ENCODE results near the gene EIF3K.
"Not testable (repeated sequence)": the region's sequence is repeated elsewhere in the genome, so short reads cannot be mapped to it uniquely, and the experiment has no call there.

EIF3K gene

GRCh38 chr19:38599722-38600121 lies 19.3 kb upstream of the EIF3K start:
- H3K36me3 Mint-ChIP-seq (ENCODE audit: low read depth) = peaks cover 59% of the 10 kb centered on the region
- no peaks in the 10 kb centered on the region for H3K4me1 Mint-ChIP-seq (ENCODE audit: low read depth)
- H3K27ac Mint-ChIP-seq = no peak overlapping the region
- H3K27me3 Mint-ChIP-seq = no peaks in the 10 kb centered on the region
- intact Hi-C loops (cut with micrococcal nuclease) = no loop called here
- no peak overlapping the region for H3K4me3 Mint-ChIP-seq
- H3K9me3 Mint-ChIP-seq = no peaks in the 10 kb centered on the region

GRCh38 chr19:38602856-38603255 lies 16.1 kb upstream of the EIF3K start:
- peaks cover 59% of the 10 kb centered on the region for H3K36me3 Mint-ChIP-seq (ENCODE audit: low read depth)
- intact Hi-C loops (cut with micrococcal nuclease); H3K27me3 Mint-ChIP-seq: not testable (repeated sequence)

DNA sequence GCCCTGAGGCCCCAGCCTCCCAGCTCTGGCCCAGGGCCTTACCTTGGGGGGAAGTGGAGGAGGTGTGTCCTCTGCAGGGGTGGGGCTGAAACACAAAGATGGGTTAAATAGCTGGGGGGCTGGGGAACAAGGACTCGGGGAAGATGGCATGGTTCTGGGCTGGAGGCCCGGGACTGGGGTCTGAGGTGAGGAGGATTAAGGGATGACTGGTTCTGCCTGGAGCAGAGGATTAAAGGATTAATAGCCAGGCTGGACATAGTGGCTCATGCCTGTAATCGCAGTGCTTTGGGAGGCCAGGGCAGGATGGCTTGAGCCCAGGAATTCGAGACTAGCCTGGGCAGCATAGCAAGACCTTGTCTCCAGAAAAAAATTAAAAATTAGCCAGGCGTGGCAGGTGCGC lies 12.9 kb upstream of the EIF3K start:
- Mint-ChIP-seq H3K36me3 (ENCODE audit: low read depth) (peaks cover 75% of the 10 kb centered on the region), H3K4me1 (ENCODE audit: low read depth) (no peaks in the 10 kb centered on the region), H3K9me3 (no peaks in the 10 kb centered on the region), H3K4me3 (no peak overlapping the region), H3K27ac (no peak overlapping the region), H3K27me3 (no peaks in the 10 kb centered on the region)
- intact Hi-C loops (cut with micrococcal nuclease) = no loop called here

More at GRCh38 chr19:38602856-38603255, 16.1 kb upstream of the EIF3K start:
- H3K9me3 Mint-ChIP-seq; H3K4me1 Mint-ChIP-seq (ENCODE audit: low read depth); H3K27ac Mint-ChIP-seq; H3K4me3 Mint-ChIP-seq: not testable (repeated sequence)

DNA sequence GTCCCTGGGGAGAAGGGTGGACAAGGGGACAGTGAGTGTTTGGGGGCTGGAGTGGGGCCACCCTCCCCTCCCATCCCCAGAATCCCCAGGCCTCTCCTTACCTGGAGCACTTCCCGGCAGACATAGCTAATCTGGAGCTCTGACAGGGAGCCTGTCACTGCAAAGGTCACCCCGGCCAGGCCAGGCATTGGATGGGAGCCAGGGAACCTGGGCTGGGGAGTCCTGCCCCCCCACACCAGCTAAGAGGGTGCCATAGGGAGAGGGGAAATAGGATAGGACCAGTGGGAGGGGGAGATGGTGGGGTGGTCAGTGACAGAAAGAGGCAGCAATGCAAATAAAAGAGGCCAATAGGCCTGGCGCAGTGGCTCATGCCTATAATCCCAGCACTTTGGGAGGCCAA lies 4.7 kb upstream of the EIF3K start:
- Mint-ChIP-seq H3K4me3 (no peak overlapping the region), H3K4me1 (ENCODE audit: low read depth) (peaks cover 40% of the 10 kb centered on the region), H3K27me3 (no peaks in the 10 kb centered on the region), H3K27ac (no peak overlapping the region), H3K36me3 (ENCODE audit: low read depth) (peaks cover 66% of the 10 kb centered on the region), H3K9me3 (no peaks in the 10 kb centered on the region)
- intact Hi-C loops (cut with micrococcal nuclease) = loop anchor here (10.0 kb wide), 1 partner anchor 49 kb away; no protein-coding TSS in a partner anchor

DNA sequence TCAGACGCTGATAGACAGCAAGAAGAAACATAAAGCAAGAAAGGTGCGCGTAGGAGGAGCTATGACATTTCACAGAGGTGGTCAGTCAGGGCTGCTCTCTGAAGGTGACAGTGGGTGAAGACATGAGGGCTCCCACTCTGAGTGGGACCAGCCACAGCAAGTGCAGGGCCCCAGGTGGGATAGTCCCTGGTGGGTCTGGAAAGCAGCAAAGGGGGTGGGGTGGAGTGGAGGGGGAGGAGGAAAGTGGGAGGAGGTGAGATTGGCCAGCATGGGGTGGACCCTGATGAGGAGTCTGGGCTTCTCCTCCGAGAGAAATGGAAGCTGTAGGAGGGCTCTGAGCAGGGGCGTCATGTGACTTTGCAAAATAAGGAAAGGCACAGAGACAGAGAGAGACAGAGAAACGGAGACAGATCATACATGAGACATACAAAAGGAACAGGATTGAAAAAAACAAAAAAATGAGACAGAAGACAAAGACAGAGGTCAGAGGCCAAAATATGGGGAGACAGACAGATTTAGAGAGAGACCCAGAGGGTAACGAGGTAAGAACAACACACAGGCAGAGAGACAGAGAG lies 3.9 kb upstream of the EIF3K start:
- H3K4me1 Mint-ChIP-seq (ENCODE audit: low read depth) = peaks cover 47% of the 10 kb centered on the region
- H3K9me3 Mint-ChIP-seq = no peaks in the 10 kb centered on the region
- peak overlapping the region; percentile 24 for H3K4me3 Mint-ChIP-seq
- H3K27me3 Mint-ChIP-seq = no peaks in the 10 kb centered on the region
- H3K36me3 Mint-ChIP-seq (ENCODE audit: low read depth) = peaks cover 66% of the 10 kb centered on the region
- intact Hi-C loops (cut with micrococcal nuclease) = loop anchor here (10.0 kb wide), 1 partner anchor 50 kb away; no protein-coding TSS in a partner anchor
- peak overlapping the region; percentile 62 for H3K27ac Mint-ChIP-seq

- peaks cover 52% of the 10 kb centered on the region for H3K4me1 Mint-ChIP-seq (ENCODE audit: low read depth)
- peak overlapping the region; percentile 99 for H3K27ac Mint-ChIP-seq
- intact Hi-C loops (cut with micrococcal nuclease) = loop anchor here (10.0 kb wide), 1 partner anchor 51 kb away; no protein-coding TSS in a partner anchor
- no peaks in the 10 kb centered on the region for H3K27me3 Mint-ChIP-seq
- H3K9me3 Mint-ChIP-seq = no peaks in the 10 kb centered on the region
- peak overlapping the region; percentile 100 for H3K4me3 Mint-ChIP-seq
- peaks cover 67% of the 10 kb centered on the region for H3K36me3 Mint-ChIP-seq (ENCODE audit: low read depth)
Observed at GRCh38 chr19:38616265-38616664, 2.7 kb upstream of the EIF3K start.

- peak overlapping the region; percentile 100 for H3K4me3 Mint-ChIP-seq
- peaks cover 72% of the 10 kb centered on the region for H3K36me3 Mint-ChIP-seq (ENCODE audit: low read depth)
- H3K4me1 Mint-ChIP-seq (ENCODE audit: low read depth) = peaks cover 52% of the 10 kb centered on the region
- H3K9me3 Mint-ChIP-seq = no peaks in the 10 kb centered on the region
- H3K27ac Mint-ChIP-seq = peak overlapping the region; percentile 99
- intact Hi-C loops (cut with micrococcal nuclease) = loop anchor here (10.0 kb wide), 1 partner anchor 53 kb away; no protein-coding TSS in a partner anchor
- no peaks in the 10 kb centered on the region for H3K27me3 Mint-ChIP-seq
Observed at GRCh38 chr19:38617283-38617763, 1.7 kb upstream of the EIF3K start.

- H3K9me3 Mint-ChIP-seq = no peaks in the 10 kb centered on the region
- intact Hi-C loops (cut with micrococcal nuclease) = loop anchor here (10.0 kb wide), 1 partner anchor 53 kb away; no protein-coding TSS in a partner anchor
- H3K4me3 Mint-ChIP-seq = peak within 1 kb of the TSS; percentile 100
- peaks cover 52% of the 10 kb centered on the region for H3K4me1 Mint-ChIP-seq (ENCODE audit: low read depth)
- no peaks in the 10 kb centered on the region for H3K27me3 Mint-ChIP-seq
- H3K27ac Mint-ChIP-seq = peak within 1 kb of the TSS; percentile 99
- peaks cover 72% of the 10 kb centered on the region for H3K36me3 Mint-ChIP-seq (ENCODE audit: low read depth)
Observed at GRCh38 chr19:38617764-38618589, 1.0 kb upstream of the EIF3K start, which contains the start of gene MAP4K1. Gene MAP4K1 (minus strand): TSS chr19:38617953. CDS start chr19:38617895, 58 bp downstream.

- Mint-ChIP-seq H3K36me3 (ENCODE audit: low read depth) (peaks cover 72% of the 10 kb centered on the region), H3K4me1 (ENCODE audit: low read depth) (peaks cover 46% of the 10 kb centered on the region), H3K9me3 (no peaks in the 10 kb centered on the region), H3K27ac (peak overlapping the region; percentile 99), H3K4me3 (peak overlapping the region; percentile 100), H3K27me3 (no peaks in the 10 kb centered on the region)
- intact Hi-C loops (cut with micrococcal nuclease) = loop anchor here (10.0 kb wide), 1 partner anchor 55 kb away; no protein-coding TSS in a partner anchor
Observed at GRCh38 chr19:38619361-38620174, 580 bp downstream of the EIF3K start.

- Mint-ChIP-seq H3K36me3 (ENCODE audit: low read depth) (peaks cover 100% of the 10 kb centered on the region), H3K4me3 (no peak overlapping the region), H3K27me3 (no peaks in the 10 kb centered on the region), H3K4me1 (ENCODE audit: low read depth) (peaks cover 7% of the 10 kb centered on the region), H3K27ac (no peak overlapping the region), H3K9me3 (no peaks in the 10 kb centered on the region)
- intact Hi-C loops (cut with micrococcal nuclease) = no loop called here
Observed at GRCh38 chr19:38624822-38625221, 5.8 kb downstream of the EIF3K start.

- H3K27me3 Mint-ChIP-seq = no peaks in the 10 kb centered on the region
- no peak overlapping the region for H3K4me3 Mint-ChIP-seq
- no peaks in the 10 kb centered on the region for H3K9me3 Mint-ChIP-seq
- peaks cover 100% of the 10 kb centered on the region for H3K36me3 Mint-ChIP-seq (ENCODE audit: low read depth)
- H3K27ac Mint-ChIP-seq = peak overlapping the region; percentile 23
- H3K4me1 Mint-ChIP-seq (ENCODE audit: low read depth) = peaks cover 5% of the 10 kb centered on the region
- intact Hi-C loops (cut with micrococcal nuclease) = no loop called here
Observed at GRCh38 chr19:38626401-38626800, 7.4 kb downstream of the EIF3K start.

DNA sequence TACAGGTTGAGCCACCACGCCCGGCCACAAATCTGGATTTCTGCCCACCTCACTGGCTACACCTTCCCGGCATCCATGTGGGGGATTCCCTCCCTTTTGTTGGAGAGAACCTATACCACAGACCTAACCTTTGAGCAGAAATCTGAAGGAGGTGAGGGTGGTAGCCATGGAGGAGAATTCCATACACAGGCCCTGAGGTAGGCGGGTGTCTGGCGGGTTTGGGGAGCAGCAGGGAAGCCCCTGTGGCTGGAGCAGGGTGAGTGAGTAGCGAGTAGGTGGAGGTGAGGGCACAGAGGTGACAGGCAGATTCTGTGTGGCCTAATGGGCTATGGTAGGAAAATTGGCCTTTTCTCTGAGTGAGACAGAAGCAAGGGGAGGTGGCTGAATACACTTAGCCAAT lies 10.6 kb downstream of the EIF3K start:
- intact Hi-C loops (cut with micrococcal nuclease) = no loop called here
- H3K36me3 Mint-ChIP-seq (ENCODE audit: low read depth) = peaks cover 94% of the 10 kb centered on the region
- H3K27me3 Mint-ChIP-seq = no peaks in the 10 kb centered on the region
- H3K27ac Mint-ChIP-seq = no peak overlapping the region
- H3K4me3 Mint-ChIP-seq = no peak overlapping the region
- no peaks in the 10 kb centered on the region for H3K9me3 Mint-ChIP-seq
- peaks cover 8% of the 10 kb centered on the region for H3K4me1 Mint-ChIP-seq (ENCODE audit: low read depth)

DNA sequence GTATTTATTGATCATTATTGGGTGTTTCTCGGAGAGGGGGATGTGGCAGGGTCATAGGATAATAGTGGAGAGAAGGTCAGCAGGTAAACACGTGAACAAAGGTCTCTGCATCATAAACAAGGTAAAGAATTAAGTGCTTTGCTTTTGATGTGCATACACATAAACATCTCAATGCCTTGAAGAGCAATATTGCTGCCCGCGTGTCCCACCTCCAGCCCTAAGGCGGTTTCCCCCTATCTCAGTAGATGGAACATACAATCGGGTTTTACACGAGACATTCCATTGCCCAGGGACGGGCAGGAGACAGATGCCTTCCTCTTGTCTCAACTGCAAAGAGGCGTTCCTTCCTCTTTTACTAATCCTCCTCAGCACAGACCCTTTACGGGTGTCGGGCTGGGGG lies 12.3 kb downstream of the EIF3K start:
- intact Hi-C loops (cut with micrococcal nuclease); H3K27me3 Mint-ChIP-seq; H3K9me3 Mint-ChIP-seq; H3K4me3 Mint-ChIP-seq; H3K27ac Mint-ChIP-seq: not testable (repeated sequence)
- H3K36me3 Mint-ChIP-seq (ENCODE audit: low read depth) = peaks cover 94% of the 10 kb centered on the region
- peaks cover 20% of the 10 kb centered on the region for H3K4me1 Mint-ChIP-seq (ENCODE audit: low read depth)
